GM12864 (cell line): Measurements from ENCODE around the gene DNAI7.

ENCODE experiments used
- DNase-seq: peaks from one replicate; pipeline ENCODE4 v3.0.0-alpha.2; 2011; ENCODE audit warnings: low read depth
- H3K4me3 ChIP-seq: 2 replicates; pipeline ENCODE4 v1.5.1; 2011; ENCODE audit warnings: mild to moderate bottlenecking, low read depth, low read length, control low read depth
- CTCF ChIP-seq: IDR thresholded peaks from 2 replicates; pipeline ENCODE4 v1.5.1; 2011; ENCODE audit warnings: low read depth, mild to moderate bottlenecking, moderate library complexity, low read length, control low read depth, inconsistent platforms; ENCODE audit errors: missing control alignments

DNAI7 gene

GRCh38 chr12:25058658-25059058, 136.3 kb downstream of the DNAI7 start:
- peak overlapping the region; percentile 32 for H3K4me3 ChIP-seq
- peak; percentile 60 for DNase-seq
- no peak for TF ChIP-seq CTCF
